A673 (cell line): ENCODE data around the gene SMKR1.

ENCODE experiments used
- CTCF ChIP-seq: fragments of 300-800, 200-600 bp; sonication (generic); conservative IDR thresholded peaks from 2 replicates; pipeline ENCODE4 v1.5.1; 2017; ENCODE audit warnings: low read depth, mild to moderate bottlenecking, antibody characterized with exemption, low read length, moderate library complexity, mixed read lengths
- EZH2 ChIP-seq: fragments of 200-600 bp; sonication (generic); IDR thresholded peaks from 2 replicates; pipeline ENCODE4 v1.6.1; 2017; ENCODE audit warnings: borderline replicate concordance, low read depth, mild to moderate bottlenecking, mixed read lengths, antibody characterized with exemption, low read length; ENCODE audit not compliant: poor library complexity, severe bottlenecking

- no peak for TF ChIP-seq CTCF
- no peak for TF ChIP-seq EZH2
Observed at GRCh38 chr7:129501760-129502707, at the start of gene SMKR1.
